T-helper 1 cell treated with Interleukin-12 subunit alpha and Interleukin-12 subunit beta and Interleukin-4 antibody, amounts not matched to agents 30 ng/mL and 1 ng/mL, for 36 hours (primary cell): ENCODE results near the gene ADAM15. TPM values are rescaled to one million over a fixed set of nuclear protein-coding genes. Genes with fewer than 3 reads are reported as not detected.

Experiments used
- intact Hi-C: fragments of 100-400 bp; cut with micrococcal nuclease; formaldehyde crosslinking; loops from one replicate; pipeline ENCODE4 v1.15.1; 2024
- total RNA-seq: library from RNA; stranded (reverse); gene quantifications from 2 replicates; pipeline ENCODE4 v1.2.3, GENCODE V29; 2022

The ADAM15 gene
- total RNA-seq, 1 donor from 2014 or later = 51.6 TPM

GRCh38 chr1:155044812-155045657 is 6.1 kb upstream of the ADAM15 start:
- intact Hi-C loops = loop anchor here (1.0 to 5.0 kb wide), 3 partner anchors 16 to 122 kb away; no protein-coding TSS in a partner anchor

GRCh38 chr1:155048449-155049334 is 2.4 kb upstream of the ADAM15 start:
- intact Hi-C loops = loop anchor here (5.0 kb wide), 1 partner anchor 119 kb away; no protein-coding TSS in a partner anchor

- intact Hi-C loops = loop anchor here (1.0 to 5.0 kb wide), 4 partner anchors 37 to 117 kb away; partner anchors contain the start of genes CKS1B and FLAD1
These were observed 1.2 kb upstream of the ADAM15 start for GRCh38 chr1:155049651-155050559.

- intact Hi-C loops = loop anchor here (1.0 to 2.0 kb wide), 6 partner anchors 10 to 492 kb away; partner anchors contain the start of genes FLAD1 and ZBTB7B
These were observed 243 bp downstream of the ADAM15 start for GRCh38 chr1:155051342-155051776.

GRCh38 chr1:155051777-155052398 is 772 bp downstream of the ADAM15 start:
- intact Hi-C loops = loop anchor here (1.0 to 2.0 kb wide), 6 partner anchors 9 to 493 kb away; partner anchors contain the start of genes FLAD1 and ZBTB7B

GRCh38 chr1:155052439-155053395 is 1.6 kb downstream of the ADAM15 start:
- intact Hi-C loops = no loop called here

GRCh38 chr1:155053531-155054105 is 2.5 kb downstream of the ADAM15 start:
- intact Hi-C loops = no loop called here

- intact Hi-C loops = no loop called here
These were observed 6.0 kb downstream of the ADAM15 start for GRCh38 chr1:155057104-155057503.

- intact Hi-C loops = no loop called here
These were observed 6.7 kb downstream of the ADAM15 start for GRCh38 chr1:155057788-155058211.

- intact Hi-C loops = loop anchor here (1.0 to 5.0 kb wide), 9 partner anchors 9 to 582 kb away; partner anchors contain the start of genes ADAM15 and ADAR
These were observed 9.6 kb downstream of the ADAM15 start for GRCh38 chr1:155060736-155061135.

GRCh38 chr1:155061381-155062150 is 10.4 kb downstream of the ADAM15 start:
- intact Hi-C loops = loop anchor here (1.0 to 5.0 kb wide), 11 partner anchors 10 to 583 kb away; partner anchors contain the start of genes ADAM15, ADAR and PMVK

- intact Hi-C loops = loop anchor here (2.0 to 5.0 kb wide), 4 partner anchors 107 to 455 kb away; partner anchors contain the start of genes ADAR and PMVK
These were observed 11.1 kb downstream of the ADAM15 start for GRCh38 chr1:155062151-155062686.

GRCh38 chr1:155062702-155063411 is 11.7 kb downstream of the ADAM15 start:
- intact Hi-C loops = loop anchor here (1.0 to 5.0 kb wide), 11 partner anchors 8 to 456 kb away; partner anchors contain the start of genes ADAR, CKS1B, DPM3 and FLAD1

GRCh38 chr1:155063550-155064110 is 12.5 kb downstream of the ADAM15 start, which contains the start of gene EFNA4:
Gene EFNA4, plus strand, starts transcription at chr1:155063740. Its CDS starts 84 bp downstream, at chr1:155063824.
- intact Hi-C loops = loop anchor here (1.0 to 5.0 kb wide), 11 partner anchors 8 to 456 kb away; partner anchors contain the start of genes ADAR, CKS1B, DPM3 and FLAD1

- intact Hi-C loops = loop anchor here (5.0 kb wide), 2 partner anchors 187 to 457 kb away; partner anchors contain the start of gene ADAR
These were observed 13.2 kb downstream of the ADAM15 start for GRCh38 chr1:155064111-155064831.
